Thymus (tissue), 11 donors: ENCODE results near the gene MBP. TPM values are rescaled to one million over a fixed set of nuclear protein-coding genes. Genes with fewer than 3 reads are reported as not detected.

ENCODE experiments used
- DNase-seq, 9 donors: peaks; one replicate each; pipeline ENCODE4 v3.0.0-alpha.2; 2013; ENCODE audit warnings: low spot score in 9 of 9, low read depth in 6 of 9, missing footprints in 1 of 9
- H3K27ac ChIP-seq, 2 donors: one replicate each; pipeline ENCODE4 v1.5.1; 2013; ENCODE audit warnings: control low read depth in 1 of 2, low read depth in 1 of 2, low read length in 1 of 2, mild to moderate bottlenecking in 1 of 2, moderate library complexity in 1 of 2
- H3K27me3 ChIP-seq, 2 donors: one replicate each; pipeline ENCODE4 v1.5.1; 2013; ENCODE audit warnings: low read length in 1 of 2; ENCODE audit not compliant: control insufficient read depth in 2 of 2, insufficient read depth in 1 of 2
- H3K36me3 ChIP-seq, 2 donors: one replicate each; pipeline ENCODE4 v1.5.1; 2013; ENCODE audit warnings: low read length in 1 of 2, mild to moderate bottlenecking in 1 of 2, moderate library complexity in 1 of 2; ENCODE audit not compliant: control insufficient read depth in 2 of 2, insufficient read depth in 2 of 2
- H3K4me1 ChIP-seq, 2 donors: one replicate each; pipeline ENCODE4 v1.5.1; 2013; ENCODE audit warnings: low read length in 2 of 2; ENCODE audit not compliant: control insufficient read depth in 2 of 2, insufficient read depth in 2 of 2
- H3K4me3 ChIP-seq, 2 donors: one replicate each; pipeline ENCODE4 v1.5.1; 2013; ENCODE audit warnings: low read length in 2 of 2, control low read depth in 1 of 2, mild to moderate bottlenecking in 1 of 2
- H3K9me3 ChIP-seq, 2 donors: one replicate each; pipeline ENCODE4 v1.5.1; 2013; ENCODE audit warnings: low read length in 1 of 2, mild to moderate bottlenecking in 1 of 2; ENCODE audit not compliant: control insufficient read depth in 2 of 2, insufficient read depth in 1 of 2
- WGBS: extraction: QIAGEN DNeasy Blood & Tissue Kit; methylation state at CpG from one replicate; pipeline ENCODE4 v1.1.7; 2013; 5-methylcytosine and 5-hydroxymethylcytosine counted together
- polyA plus RNA-seq: library from polyadenylated mRNA; stranded (reverse); fragments of 200-250 nt; gene quantifications from one replicate; pipeline ENCODE4 v1.2.3, GENCODE V29; 2013
- total RNA-seq: library from RNA; stranded (reverse); fragments of 120-200 nt; gene quantifications from one replicate; pipeline ENCODE4 v1.2.4, GENCODE V29; 2013
- donor health status: healthy.

The MBP gene
- total and polyA plus RNA-seq, 2 donors, result 16.1 to 16.3 TPM

DNA sequence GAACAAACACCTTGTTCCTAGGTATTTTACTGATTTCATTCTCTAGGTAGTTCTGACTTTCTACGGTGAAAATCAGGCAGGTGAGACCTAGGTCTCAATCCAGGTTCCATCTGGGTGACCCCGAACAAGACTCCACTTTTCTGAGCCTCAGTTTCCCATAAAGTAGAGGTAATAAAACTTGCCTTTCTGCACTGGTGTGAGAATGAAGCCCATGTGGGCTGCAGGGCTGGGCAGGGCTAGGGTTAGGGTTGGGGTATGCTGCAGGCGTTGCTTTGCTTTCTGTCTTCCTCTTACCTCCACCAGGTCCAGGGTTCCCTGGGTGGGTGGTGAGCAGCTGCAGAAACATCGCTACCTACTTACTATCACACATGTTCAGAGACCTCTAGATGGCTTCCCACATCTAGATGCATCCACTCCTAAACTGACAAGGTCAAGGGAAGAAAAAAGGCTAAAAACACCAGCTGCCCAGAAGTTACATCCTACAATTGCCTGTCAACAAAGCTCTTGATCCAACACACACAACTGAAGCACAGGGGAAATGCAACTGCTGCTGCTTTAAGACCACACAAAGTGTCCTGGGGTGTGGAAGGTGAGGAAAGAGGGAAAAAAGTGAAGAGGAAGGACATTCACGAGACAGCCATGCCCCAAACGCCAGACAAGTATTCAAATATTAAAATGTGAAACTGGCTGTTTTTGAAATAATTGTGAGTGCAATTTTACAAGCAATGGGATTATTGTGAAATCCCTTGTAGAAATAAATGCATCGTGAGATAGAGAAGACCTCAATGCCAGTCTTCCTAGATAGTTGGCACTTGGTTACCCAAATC is 23.5 kb downstream of the MBP start:
- peaks cover 0 to 8% of the 10 kb centered on the region in 2 donors for H3K9me3 ChIP-seq
- WGBS, result 91% methylated on average over 7 of the region's 7 CpGs
- H3K36me3 ChIP-seq, result no peaks in the 10 kb centered on the region
- H3K4me1 ChIP-seq, result peaks cover 10 to 52% of the 10 kb centered on the region in 2 donors
- H3K27me3 ChIP-seq, result peaks cover 0 to 8% of the 10 kb centered on the region in 2 donors
- no peak overlapping the region for H3K4me3 ChIP-seq
- H3K27ac ChIP-seq, result peak overlapping the region in 1 of 2 donors; percentile 15
- DNase-seq, result no peak

DNA sequence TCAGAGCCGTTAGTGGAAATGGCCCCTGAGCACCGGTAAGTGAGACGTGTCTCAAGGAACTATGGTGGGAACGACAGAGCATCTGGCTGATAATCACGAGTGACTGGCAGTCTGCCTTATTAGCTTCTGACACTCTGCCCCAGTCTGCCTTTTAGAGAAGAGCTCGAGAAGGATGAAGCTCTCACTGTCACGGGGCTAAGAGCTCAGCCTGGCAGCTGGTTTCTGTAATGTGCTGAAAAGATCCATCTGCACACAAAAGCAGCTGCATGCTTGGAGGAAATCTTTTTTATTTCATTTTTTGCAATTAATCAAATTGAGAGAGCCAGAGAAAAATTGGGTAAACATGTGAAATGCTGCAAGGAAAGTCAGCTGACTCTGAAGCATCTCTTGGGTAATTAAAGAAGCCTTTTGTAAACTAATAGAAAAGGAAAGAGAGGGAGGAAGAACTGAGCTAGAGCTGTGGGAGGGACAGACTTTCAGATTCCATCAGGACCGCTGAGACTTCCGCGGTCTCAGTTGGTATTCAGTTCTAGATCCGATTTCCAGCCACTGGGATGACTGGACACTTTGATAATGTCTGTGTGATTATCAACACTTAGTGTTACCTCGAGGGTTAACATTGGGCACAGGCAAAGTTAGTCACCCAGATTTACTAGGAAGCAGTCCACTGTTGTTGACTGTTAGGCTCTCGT is 24.4 kb downstream of the MBP start:
- WGBS, result 38% methylated on average over 13 of the region's 13 CpGs
- peak in 1 of 9 donors; percentile 66 for DNase-seq

DNA sequence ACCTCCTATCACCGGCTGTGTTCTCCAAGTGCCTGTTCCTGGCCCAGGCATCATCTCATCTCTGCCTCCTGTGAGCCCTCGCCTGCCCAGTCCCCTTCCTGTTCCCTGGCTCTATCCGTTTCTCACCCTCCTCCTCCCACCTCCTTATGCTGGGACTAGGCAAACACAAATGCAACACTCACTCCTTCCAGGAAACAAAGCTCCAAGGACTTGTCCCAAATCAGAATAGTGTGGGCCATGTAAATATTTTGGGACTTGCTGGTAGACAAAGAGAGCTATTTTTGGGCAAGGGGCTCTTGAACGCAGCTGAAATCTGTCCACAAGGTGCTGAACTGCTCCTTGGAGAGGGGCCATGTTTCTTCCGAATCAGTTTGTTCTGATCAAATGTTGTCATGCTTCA is 25.3 kb downstream of the MBP start:
- peak overlapping the region in 1 of 2 donors; percentile 27 for H3K27ac ChIP-seq
- H3K27me3 ChIP-seq, result peaks cover 0 to 2% of the 10 kb centered on the region in 2 donors
- peaks cover 0 to 4% of the 10 kb centered on the region in 2 donors for H3K36me3 ChIP-seq
- no peak overlapping the region for H3K4me3 ChIP-seq
- H3K9me3 ChIP-seq, result peaks cover 0 to 8% of the 10 kb centered on the region in 2 donors
- DNase-seq, result no peak
- WGBS, result 83% methylated on average over 5 of the region's 5 CpGs
- H3K4me1 ChIP-seq, result peaks cover 10 to 58% of the 10 kb centered on the region in 2 donors

More for the DNA sequence above, 24.4 kb downstream of the MBP start:
- Histone ChIP-seq H3K4me1 (peaks cover 10 to 55% of the 10 kb centered on the region in 2 donors), H3K36me3 (peaks cover 0 to 4% of the 10 kb centered on the region in 2 donors), H3K27ac (peak overlapping the region; percentile 9 to 61), H3K9me3 (peaks cover 0 to 8% of the 10 kb centered on the region in 2 donors), H3K27me3 (peaks cover 0 to 2% of the 10 kb centered on the region in 2 donors), H3K4me3 (no peak overlapping the region)

DNA sequence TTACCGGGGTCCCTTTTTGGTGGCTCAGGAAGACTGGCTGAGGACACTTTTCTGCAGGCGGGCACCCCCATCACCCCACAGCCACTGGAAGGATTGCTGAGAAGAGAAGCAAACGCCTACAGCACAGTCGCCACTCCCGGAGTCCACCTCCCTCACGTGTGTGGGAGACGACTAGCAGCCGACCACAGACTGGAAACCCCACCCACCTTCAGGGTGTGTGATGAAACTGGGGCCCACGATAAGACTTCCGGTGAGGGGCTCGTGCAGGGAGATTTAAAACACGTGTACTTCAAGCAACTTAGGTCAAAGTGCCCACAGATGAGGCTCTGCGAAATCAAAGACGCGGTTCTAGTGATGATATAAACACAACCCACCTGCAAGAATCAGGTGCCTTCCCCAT is 26.3 kb downstream of the MBP start:
- Histone ChIP-seq H3K4me3 (no peak overlapping the region), H3K9me3 (peaks cover 0 to 8% of the 10 kb centered on the region in 2 donors), H3K27ac (peak overlapping the region in 1 of 2 donors; percentile 49), H3K36me3 (peaks cover 0 to 4% of the 10 kb centered on the region in 2 donors), H3K27me3 (no peaks in the 10 kb centered on the region), H3K4me1 (peaks cover 19 to 63% of the 10 kb centered on the region in 2 donors)
- DNase-seq, result peak in 4 of 9 donors; percentile 62 to 88 (median 72)
- 20% methylated on average over 15 of the region's 15 CpGs for WGBS

DNA sequence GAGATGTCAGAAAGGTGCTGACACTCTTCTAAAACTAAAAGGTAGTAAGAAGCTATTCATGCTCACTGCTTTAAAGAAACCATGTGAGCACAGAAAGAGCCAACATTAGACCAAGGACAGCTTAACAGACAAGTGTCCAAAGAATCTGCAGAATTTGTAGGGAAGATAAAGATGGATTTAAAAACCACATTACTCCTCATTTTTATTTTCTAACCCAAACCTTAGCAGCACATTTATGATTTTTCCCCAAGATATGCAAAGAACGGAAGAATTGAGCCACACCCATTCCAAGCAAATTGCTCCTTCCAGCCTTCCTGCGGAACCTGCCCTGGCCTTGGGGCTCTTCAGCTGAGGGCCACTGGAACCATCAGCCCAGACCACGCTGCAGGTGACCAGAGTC is 26.9 kb downstream of the MBP start:
- peaks cover 19 to 69% of the 10 kb centered on the region in 2 donors for H3K4me1 ChIP-seq
- WGBS, result 97% methylated on average over 3 of the region's 3 CpGs

DNA sequence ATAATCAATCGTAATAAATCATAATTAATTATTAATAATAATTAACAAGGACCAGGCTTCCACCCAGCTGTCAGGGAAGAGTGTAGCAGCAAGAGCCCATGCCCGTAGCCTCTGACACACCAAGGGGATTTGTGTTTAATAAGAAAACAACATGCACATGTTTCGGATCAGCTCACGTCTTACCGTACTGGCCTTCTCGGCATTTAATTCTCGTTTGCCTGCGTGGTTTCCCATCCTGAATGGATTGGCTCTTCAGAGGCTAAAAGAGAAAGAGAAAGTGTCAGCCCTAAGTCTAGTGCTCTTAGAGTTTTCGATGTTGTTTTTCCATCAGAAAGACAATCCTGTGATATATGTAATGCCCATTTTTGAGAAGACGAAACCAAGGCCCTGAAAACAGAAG is 27.6 kb downstream of the MBP start:
- H3K4me3 ChIP-seq, result no peak overlapping the region
- H3K27ac ChIP-seq, result no peak overlapping the region
- H3K27me3 ChIP-seq, result no peaks in the 10 kb centered on the region
- H3K9me3 ChIP-seq, result peaks cover 0 to 8% of the 10 kb centered on the region in 2 donors
- H3K36me3 ChIP-seq, result peaks cover 0 to 4% of the 10 kb centered on the region in 2 donors
- peaks cover 22 to 75% of the 10 kb centered on the region in 2 donors for H3K4me1 ChIP-seq
- no peak for DNase-seq
- 92% methylated on average over 10 of the region's 10 CpGs for WGBS

More for the DNA sequence above, 26.9 kb downstream of the MBP start:
- no peak for DNase-seq
- no peaks in the 10 kb centered on the region for H3K27me3 ChIP-seq
- H3K36me3 ChIP-seq, result peaks cover 0 to 4% of the 10 kb centered on the region in 2 donors
- H3K4me3 ChIP-seq, result no peak overlapping the region
- no peak overlapping the region for H3K27ac ChIP-seq
- peaks cover 0 to 8% of the 10 kb centered on the region in 2 donors for H3K9me3 ChIP-seq

DNA sequence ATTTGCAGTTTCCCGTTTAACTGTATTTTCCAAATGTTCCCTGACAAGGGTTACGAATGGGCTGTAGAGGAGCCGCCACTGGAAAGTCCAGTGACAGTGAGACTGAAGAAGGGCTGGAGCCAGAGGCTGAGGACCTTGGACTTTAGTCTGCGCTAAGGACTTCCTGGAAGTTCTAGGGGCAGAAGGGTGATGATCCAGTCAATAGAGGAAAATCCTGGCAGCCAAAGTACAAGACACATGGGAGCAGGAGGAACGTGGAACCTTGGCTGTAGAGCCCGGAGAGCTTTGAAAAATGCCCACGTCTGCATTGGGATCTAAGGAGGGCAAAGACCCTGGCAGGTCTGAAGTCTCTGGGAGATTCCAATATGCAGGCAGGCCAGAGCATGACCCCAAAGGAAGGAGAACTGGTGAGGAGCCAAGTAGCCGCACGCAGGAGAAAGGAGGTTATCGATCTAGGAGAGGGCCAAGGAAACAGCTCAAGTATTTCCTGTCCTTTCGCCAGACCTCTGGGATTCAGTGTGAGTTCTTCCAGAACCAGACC is 28.5 kb downstream of the MBP start:
- H3K4me1 ChIP-seq, result peaks cover 31 to 82% of the 10 kb centered on the region in 2 donors
- no peak for DNase-seq

DNA sequence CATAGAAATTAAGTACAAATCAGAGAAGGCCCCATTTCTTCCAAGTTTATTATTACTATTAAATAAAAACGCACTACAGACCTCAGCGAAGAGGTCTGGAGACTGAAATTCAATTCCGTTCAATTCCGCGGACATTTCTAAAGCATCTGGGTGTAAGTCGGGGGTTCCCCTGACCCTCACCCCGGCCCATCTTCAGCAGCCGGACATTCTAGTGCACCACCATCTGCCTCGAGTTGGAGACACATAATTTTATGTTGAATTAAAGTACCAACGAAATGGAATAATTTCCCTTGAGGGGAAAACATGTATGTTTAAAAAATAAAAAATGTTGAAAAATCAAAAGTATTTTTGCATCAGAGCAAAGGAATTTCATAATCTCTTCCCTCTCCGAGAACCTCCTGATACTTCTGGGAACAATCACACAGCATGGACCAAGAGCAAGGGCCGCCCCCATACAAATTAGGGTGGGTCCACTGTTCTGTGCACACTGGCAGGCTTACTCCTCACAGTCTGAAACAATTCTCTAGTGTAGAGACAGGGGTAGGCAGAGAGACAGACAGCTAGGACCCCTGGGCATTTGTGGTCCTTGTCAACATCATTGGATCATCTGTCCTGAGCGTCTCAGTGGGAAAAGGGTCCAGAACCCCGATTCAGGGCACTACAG is 29.3 kb downstream of the MBP start:
- peak overlapping the region; percentile 68 to 90 for H3K27ac ChIP-seq
- no peak for DNase-seq
- H3K4me1 ChIP-seq, result peaks cover 32 to 82% of the 10 kb centered on the region in 2 donors
- H3K9me3 ChIP-seq, result peaks cover 0 to 8% of the 10 kb centered on the region in 2 donors
- peaks cover 0 to 6% of the 10 kb centered on the region in 2 donors for H3K27me3 ChIP-seq
- no peak overlapping the region for H3K4me3 ChIP-seq
- 93% methylated on average over 14 of the region's 14 CpGs for WGBS
- peaks cover 0 to 4% of the 10 kb centered on the region in 2 donors for H3K36me3 ChIP-seq

More for the DNA sequence above, 28.5 kb downstream of the MBP start:
- Histone ChIP-seq H3K27me3 (peaks cover 0 to under 1% of the 10 kb centered on the region in 2 donors), H3K27ac (no peak overlapping the region), H3K36me3 (peaks cover 0 to 4% of the 10 kb centered on the region in 2 donors), H3K4me3 (no peak overlapping the region), H3K9me3 (peaks cover 0 to 8% of the 10 kb centered on the region in 2 donors)
- 96% methylated on average over 11 of the region's 11 CpGs for whole genome bisulfite sequencing
